MG63 (cell line): Measurements from ENCODE around the gene BRME1. TPM values are rescaled to one million over a fixed set of nuclear protein-coding genes. Genes with fewer than 3 reads are reported as not detected.
A peak's percentile ranks its signal among the peaks of the same experiment; 100 is the strongest.

ENCODE experiments used
- DNase-seq: peaks from one replicate; pipeline ENCODE4 v3.0.0-alpha.2; 2020
- H3K27me3 ChIP-seq: fragments of 250-450 bp; sonication (Bioruptor Pico); 2 replicates; pipeline ENCODE4 v1.5.1; 2020; ENCODE audit warnings: mild to moderate bottlenecking, moderate library complexity
- H3K36me3 ChIP-seq: fragments of 250-450 bp; sonication (Bioruptor Pico); 2 replicates; pipeline ENCODE4 v1.5.1; 2020; ENCODE audit warnings: mild to moderate bottlenecking, moderate library complexity
- H3K4me3 ChIP-seq: fragments of 250-450 bp; sonication (Bioruptor Pico); 2 replicates; pipeline ENCODE4 v1.5.1; 2020; ENCODE audit warnings: mild to moderate bottlenecking, moderate library complexity
- H3K9me3 ChIP-seq: fragments of 250-450 bp; sonication (Bioruptor Pico); 2 replicates; pipeline ENCODE4 v1.5.1; 2020; ENCODE audit warnings: mild to moderate bottlenecking, moderate library complexity
- total RNA-seq: library from RNA; depleted of rRNA; stranded (reverse); fragments of >200 nt; shearing (Covaris generic); gene quantifications from 2 replicates; pipeline ENCODE4 v1.2.3, GENCODE V29; 2014; ENCODE audit warnings: low replicate concordance

The BRME1 gene
- total RNA-seq, 1 experiment from 2014 or later, result 5.1 TPM

DNA sequence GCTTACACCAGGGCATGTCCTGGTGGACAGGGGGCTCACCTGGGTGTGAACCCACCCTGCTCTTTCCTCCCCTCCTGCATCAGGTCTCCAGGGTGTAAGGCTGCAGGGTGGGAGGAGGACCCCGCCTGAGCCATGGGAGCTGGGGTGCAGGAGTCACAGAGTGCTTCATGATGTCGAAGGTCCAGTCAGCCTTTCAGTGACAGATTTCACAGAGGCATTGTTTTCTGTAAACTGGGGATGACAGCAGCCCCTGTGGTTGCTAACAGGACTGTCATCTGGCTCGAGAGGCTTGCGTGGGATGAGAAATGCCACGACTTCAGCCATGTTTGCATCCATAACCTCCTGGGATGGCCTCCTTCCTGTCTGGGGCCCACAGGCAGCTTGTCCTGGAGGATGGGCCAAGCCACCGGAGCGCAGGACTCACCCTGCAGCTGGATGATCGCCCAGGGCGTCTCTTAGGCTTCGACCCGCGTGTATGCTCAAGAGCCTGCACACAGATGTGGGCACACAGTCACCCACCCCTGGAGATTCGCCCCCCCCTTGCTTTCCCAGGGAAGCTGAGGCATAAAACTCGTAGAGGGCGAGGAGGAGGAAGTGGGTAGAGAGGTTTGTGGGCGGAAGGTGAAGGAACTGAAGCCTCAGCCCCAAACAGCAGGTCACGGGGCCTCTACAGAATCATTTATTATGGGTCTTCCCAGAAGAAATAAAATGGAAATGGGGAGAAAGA is 24.1 kb downstream of the BRME1 start:
- H3K9me3 ChIP-seq, result no peaks in the 10 kb centered on the region
- H3K36me3 ChIP-seq, result no peaks in the 10 kb centered on the region
- no peak overlapping the region for H3K4me3 ChIP-seq
- no peaks in the 10 kb centered on the region for H3K27me3 ChIP-seq
- DNase-seq, result no peak

DNA sequence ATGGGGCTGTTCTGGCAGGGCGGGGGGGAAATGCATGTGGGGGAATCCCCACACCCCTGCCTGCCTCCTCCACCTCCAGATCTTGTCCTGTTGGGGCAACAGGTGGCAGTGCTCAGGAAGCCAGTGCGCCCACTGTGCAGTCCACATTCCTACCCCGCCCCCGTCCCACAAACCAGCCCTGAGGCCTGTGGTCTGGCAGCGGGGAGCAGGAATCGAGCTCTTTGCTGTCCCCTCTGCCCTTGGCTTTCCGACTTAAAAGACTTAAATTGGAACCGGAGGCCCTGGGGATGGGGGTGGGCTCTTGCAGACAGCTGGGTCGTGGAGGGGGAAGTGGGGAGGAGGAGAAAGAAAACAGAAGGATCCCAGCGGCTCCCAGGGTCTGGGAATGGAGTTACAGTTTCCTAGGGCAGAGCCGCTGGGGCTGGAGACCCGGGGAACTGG is 24.6 kb downstream of the BRME1 start:
- no peak for DNase-seq
- no peaks in the 10 kb centered on the region for H3K27me3 ChIP-seq

DNA sequence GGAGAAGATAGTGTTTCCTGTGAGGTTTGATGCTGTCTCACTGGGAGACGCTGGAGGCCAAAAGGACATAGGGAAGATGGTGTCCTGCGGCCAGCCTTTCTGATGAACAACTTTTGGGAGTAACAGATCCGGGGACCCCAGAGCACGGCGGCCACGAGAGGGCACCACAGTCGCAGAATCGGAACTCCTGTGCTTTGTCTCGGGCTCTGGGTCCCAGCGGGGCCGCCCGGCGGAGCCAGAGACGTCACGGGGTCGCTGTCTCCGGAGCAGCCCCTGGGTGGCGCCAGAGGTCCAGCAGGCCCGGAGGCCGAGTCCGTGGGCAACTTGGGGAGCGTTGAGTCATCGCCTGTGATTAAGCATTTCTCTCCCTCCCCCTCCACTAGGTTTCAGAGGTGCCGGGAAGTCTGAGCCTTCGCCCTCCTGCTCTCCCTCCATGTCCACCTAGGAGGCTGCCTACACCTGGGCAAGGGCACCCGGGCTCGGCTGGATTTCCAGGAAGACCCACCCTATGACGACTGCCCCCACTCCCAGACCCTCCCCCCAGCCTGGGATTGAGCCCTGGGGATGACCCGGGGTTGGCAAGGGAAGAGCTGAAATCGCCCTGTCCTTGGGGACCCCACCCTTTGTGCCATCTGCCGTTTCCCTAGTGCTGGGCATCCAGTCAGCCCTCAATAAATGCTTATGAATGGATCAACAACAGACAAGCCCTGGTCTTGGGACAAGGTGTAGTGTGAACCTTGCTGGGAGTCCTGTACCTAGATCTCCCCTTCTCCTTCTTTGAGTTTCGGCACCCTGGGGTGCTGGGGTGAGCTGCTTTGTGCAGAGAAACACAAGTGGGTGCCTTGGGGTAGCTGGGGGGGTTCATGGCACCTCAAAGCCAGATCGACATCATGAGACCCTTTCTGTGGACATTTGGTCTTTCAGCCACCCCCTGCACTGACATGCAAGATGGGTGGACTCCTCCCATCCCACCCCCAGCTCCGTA is 25.6 kb downstream of the BRME1 start:
- no peaks in the 10 kb centered on the region for H3K9me3 ChIP-seq
- H3K27me3 ChIP-seq, result no peaks in the 10 kb centered on the region
- H3K36me3 ChIP-seq, result no peaks in the 10 kb centered on the region
- peak overlapping the region; percentile 21 for H3K4me3 ChIP-seq
- peak; percentile 99 for DNase-seq

More for the DNA sequence above, 24.6 kb downstream of the BRME1 start:
- Histone ChIP-seq H3K4me3 (no peak overlapping the region), H3K36me3 (no peaks in the 10 kb centered on the region), H3K9me3 (no peaks in the 10 kb centered on the region)

DNA sequence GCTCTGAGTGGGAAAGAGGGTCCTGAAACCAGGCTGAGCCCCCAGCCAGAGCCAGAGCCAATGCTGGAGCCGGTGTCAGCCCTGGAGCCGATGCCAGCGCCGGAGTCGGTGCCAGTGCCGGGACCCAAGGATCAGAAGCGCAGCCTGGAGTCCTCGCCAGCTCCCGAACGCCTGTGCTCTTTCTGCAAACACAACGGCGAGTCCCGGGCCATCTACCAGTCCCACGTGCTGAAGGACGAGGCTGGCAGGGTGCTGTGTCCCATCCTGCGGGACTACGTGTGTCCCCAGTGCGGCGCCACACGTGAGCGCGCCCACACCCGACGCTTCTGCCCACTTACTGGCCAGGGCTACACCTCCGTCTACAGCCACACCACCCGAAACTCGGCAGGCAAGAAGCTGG is 28.6 kb downstream of the BRME1 start:
- H3K27me3 ChIP-seq, result no peaks in the 10 kb centered on the region
- H3K4me3 ChIP-seq, result no peak overlapping the region
- no peaks in the 10 kb centered on the region for H3K9me3 ChIP-seq
- DNase-seq, result no peak
- H3K36me3 ChIP-seq, result no peaks in the 10 kb centered on the region

DNA sequence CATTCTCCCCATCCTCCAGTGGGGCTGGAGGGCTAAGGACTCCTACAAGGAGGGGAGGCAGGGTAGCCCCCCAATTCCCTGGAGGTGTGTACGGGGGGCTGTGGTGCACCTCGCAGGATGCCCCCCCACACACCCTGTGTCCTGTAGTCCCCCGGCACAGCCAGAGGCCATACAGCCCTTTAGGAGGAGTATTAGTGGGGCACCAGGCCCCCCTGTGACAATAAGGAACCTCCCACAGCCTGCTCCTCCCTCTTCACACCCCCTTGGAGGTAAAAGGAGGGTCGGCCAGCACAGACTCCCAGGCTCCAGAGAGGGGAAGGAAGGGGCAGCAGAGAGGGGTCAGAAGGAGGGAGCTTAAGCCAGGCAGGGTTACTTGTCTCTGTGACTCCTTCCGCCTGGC is 29.1 kb downstream of the BRME1 start, which contains the start of gene NANOS3:
TSS of gene NANOS3 (plus strand) at position 301 of the 400 bp plus-strand sequence. CDS start 115 bp downstream, outside the sequence.
- H3K9me3 ChIP-seq, result no peaks in the 10 kb centered on the region
- no peak within 1 kb of the TSS for H3K4me3 ChIP-seq
- DNase-seq, result no peak
- no peaks in the 10 kb centered on the region for H3K36me3 ChIP-seq
- H3K27me3 ChIP-seq, result no peaks in the 10 kb centered on the region

DNA sequence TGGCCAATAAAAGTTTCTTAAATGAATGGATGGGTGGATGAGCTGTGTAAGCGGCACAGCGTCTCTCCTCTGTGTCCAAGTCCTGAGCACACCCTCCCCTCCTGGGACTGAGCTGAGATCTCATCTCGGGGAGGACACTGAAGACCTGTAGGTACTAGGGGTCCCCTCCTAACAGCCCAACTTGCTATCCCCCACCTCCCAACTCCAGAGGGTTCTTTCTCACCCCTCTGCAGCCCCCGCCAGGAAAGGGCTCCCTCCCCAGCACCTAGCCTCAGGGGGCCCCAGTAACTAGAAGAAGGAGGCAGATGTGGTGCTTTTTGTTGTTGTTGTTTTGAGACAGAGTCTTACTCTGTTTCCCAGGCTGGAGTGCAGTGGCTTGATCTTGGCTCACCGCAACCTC is 30.1 kb downstream of the BRME1 start:
- H3K27me3 ChIP-seq, result no peaks in the 10 kb centered on the region
- H3K9me3 ChIP-seq, result no peaks in the 10 kb centered on the region
- no peaks in the 10 kb centered on the region for H3K36me3 ChIP-seq
- no peak overlapping the region for H3K4me3 ChIP-seq
- no peak for DNase-seq

DNA sequence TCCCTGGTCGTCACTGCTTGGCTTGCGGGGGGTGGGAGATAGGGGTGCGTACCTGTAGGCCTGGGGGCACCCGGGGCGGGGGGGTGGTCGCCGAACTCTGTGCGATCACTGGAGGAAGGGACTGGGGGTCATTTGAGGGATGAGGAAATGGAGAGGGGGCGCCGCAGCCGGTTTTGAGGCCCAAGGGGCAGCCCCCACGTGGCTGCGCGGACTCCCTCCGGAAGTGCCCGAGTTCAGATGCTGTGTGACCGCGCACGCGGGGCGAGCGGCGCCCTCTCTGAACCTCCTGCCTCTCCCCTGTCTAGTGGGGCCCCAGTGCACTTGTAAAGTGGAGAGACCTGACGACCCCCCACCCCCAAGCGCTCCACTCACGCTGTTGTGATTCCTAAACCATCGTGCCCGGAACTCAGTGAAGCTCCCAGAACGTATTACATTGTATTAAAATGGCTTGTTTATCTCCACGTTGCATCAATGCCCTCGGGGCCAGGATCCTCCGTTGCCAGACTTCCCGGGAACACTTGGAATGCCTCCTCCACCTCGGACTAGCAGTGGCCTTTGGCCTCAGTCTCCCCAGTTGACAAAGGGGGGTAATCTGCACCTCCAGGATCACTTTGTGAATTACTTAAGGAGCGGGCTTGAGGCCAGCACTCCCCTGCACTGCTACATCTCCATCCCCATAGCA is 31.9 kb downstream of the BRME1 start:
- no peaks in the 10 kb centered on the region for H3K36me3 ChIP-seq
- no peak overlapping the region for H3K4me3 ChIP-seq
- DNase-seq, result no peak
- no peaks in the 10 kb centered on the region for H3K9me3 ChIP-seq
- H3K27me3 ChIP-seq, result no peaks in the 10 kb centered on the region

DNA sequence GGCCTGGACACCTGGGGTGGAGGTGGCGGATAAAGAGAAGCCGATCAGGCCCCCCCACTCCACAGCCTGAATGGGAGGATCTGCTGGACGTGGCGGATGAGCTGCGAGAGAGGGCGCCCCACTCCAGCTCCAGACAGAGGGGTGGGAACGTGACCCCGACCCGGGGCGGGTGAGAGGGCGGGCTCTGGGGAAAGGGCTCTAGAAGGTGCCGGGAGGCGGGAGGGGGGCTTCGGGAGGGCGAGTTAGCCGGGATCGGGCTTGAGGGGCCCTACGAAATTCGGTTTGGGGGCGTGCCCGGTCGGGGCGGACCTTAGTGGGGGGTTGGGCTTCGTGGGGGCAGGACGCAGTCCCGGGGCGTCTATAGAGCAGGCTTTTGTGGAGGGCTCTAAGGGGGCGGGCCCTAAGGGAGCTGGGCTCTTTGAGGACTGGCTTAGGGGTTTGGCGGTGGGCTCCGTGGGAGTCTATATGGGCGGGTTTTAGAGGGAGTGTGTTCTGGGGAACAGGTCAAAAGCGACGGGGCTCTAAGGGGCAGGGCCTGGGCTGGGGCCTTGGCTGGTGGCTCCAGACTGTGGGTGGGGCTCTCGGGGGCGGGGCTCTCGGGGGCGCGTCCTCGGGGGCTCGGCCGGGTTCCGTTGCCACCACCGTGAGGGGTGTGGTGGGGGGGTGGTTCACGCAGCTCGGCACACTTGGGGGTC is 33.1 kb downstream of the BRME1 start:
- Histone ChIP-seq H3K36me3 (no peaks in the 10 kb centered on the region), H3K4me3 (no peak overlapping the region), H3K27me3 (no peaks in the 10 kb centered on the region), H3K9me3 (no peaks in the 10 kb centered on the region)
- no peak for DNase-seq

DNA sequence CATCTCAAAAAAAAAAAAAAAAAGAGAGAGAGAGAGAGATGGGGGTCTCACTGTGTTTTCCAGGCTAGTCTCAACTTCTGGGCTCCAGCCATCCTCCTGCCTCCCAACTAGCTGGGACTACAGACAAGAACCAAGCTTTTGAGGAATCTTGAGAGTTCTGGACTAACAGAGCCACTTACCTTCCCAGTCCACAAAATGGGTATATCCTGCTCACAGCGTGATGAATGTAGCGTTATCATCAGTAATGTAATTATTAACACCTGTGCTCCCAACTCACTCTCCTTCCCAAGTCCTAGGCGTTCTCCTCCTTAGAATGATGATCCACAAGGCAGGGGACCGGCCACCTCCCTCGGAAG is 33.6 kb downstream of the BRME1 start:
- H3K27me3 ChIP-seq, result no peaks in the 10 kb centered on the region
- H3K36me3 ChIP-seq, result no peaks in the 10 kb centered on the region
- no peaks in the 10 kb centered on the region for H3K9me3 ChIP-seq
- no peak for DNase-seq
- no peak overlapping the region for H3K4me3 ChIP-seq

DNA sequence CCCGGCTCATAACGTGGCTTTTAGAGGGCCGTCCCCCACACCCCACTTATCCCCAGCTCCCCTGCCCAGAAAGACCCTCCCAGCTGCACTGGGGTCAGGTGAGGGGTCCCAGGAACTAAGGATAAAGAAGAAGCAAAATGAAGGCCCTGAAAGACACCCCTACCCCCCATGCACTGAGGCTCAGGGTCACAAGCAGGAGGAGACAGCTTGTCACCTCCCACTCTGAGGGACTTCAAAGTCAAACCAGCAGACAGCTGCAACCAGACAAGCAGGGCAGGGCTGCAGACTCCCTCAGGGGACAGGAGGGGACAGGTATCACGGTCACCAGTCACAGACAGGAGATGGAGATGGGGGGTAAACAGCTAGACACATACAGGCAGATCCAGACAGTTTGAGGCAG is 35.0 kb downstream of the BRME1 start:
- Histone ChIP-seq H3K36me3 (no peaks in the 10 kb centered on the region), H3K9me3 (no peaks in the 10 kb centered on the region), H3K27me3 (no peaks in the 10 kb centered on the region), H3K4me3 (no peak overlapping the region)
- DNase-seq, result no peak

DNA sequence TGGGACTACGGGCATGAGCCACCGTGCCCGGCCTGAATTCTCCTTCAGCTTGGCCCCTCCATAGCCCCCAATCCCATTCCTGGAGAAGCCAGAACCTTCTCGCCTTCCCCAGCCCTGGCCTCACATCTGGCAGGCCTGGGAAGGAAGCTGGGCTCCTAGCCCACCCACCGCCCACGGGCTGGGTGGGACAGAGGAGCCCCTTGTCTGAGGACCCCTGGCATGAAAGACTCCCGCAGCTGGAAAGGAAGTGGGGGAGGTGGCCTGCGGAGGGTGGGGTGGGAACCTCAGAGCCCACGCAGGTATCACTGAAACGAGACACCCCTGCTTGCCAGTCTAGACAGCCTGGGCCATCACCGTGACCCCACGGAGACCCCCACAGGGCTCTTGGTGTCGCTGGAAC is 36.6 kb downstream of the BRME1 start:
- Histone ChIP-seq H3K9me3 (no peaks in the 10 kb centered on the region), H3K4me3 (no peak overlapping the region), H3K36me3 (no peaks in the 10 kb centered on the region), H3K27me3 (no peaks in the 10 kb centered on the region)
- DNase-seq, result no peak

DNA sequence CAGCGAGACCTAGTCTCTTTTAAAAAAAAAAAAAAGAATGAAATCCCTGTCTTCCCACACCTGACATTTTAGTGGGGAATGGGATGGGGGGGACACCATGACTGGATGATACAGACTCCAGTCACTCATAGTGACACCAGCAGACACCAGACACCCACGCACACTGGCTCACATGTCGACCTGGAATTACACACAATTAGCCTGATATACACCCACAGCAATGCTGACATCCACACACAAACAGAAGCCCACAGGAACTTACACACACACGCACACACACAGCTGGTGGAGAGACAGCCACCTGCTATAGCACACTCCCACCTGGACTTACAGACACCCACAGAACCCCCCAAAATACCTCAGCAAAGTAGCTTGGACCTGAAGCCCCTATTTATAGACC is 37.3 kb downstream of the BRME1 start:
- no peak overlapping the region for H3K4me3 ChIP-seq
- no peaks in the 10 kb centered on the region for H3K9me3 ChIP-seq
- H3K36me3 ChIP-seq, result no peaks in the 10 kb centered on the region
- H3K27me3 ChIP-seq, result no peaks in the 10 kb centered on the region
- no peak for DNase-seq

DNA sequence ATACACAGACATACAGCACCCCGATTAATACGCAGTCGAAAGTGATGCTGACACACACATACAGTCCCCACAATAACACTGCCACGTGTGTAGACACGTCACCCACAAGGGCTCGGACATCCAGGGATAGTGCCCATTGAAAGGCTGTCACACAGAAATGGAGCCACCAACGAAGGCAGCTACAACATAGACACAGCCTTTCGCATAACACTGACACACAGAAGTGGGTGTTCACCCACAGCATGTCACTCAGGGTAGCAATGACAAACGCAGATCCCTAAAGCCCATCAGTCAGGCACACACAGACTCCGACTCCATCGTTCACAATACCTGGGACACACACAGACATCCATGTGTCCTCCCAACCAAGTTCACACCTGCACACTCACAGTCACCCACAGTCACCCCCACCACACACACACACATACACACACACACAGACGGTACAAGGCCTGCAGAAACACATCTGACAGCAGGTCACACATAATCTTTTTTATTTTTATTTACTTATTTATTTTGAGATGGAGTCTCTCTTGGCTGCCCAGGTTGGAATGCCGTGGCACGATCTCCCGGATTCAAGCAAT is 39.4 kb downstream of the BRME1 start:
- Histone ChIP-seq H3K27me3 (no peaks in the 10 kb centered on the region), H3K4me3 (peak overlapping the region; percentile 52), H3K9me3 (no peaks in the 10 kb centered on the region), H3K36me3 (no peaks in the 10 kb centered on the region)
- DNase-seq, result no peak

DNA sequence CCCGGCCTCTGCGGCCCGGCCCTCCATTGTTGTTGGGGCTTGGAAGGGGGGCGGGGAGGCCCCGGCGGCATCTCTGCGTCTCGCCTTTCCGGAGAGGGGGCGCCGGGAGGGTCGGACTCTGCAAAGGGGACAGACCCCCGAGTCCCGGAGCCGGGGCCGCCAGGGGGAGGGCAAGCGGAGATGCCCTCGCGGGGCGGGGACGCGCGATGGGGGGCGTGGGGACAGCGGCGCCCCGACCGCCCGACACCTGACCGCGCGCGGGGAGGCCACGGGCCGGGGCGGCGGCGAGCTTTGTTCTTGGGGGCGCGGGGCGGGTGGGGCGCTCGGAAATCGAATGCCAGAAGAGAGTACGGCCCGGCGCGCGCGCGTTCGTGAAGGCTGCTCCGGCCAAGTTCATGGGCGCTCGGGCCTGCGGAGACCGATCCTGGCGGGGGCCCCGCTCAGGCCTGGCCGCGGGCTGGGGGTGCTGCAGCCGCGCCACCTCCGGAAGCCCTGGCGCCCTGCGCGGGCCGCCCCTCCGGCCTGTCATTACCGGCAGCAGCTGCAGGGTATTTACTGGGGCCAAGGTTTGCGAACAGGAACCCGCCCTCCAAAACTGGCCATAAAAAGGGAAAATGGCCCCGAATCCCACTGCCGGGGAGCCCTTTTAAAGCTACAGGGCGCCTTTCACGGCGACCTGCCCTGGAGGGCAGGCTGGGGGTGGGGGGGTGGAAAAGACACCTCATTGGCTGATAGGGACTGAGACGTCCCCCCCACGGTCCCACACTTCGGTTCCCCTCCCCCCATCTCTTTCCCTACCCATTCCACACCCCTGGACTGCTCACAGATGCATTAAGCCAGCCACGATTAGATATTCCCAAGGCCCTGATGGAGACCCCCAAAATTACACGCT is 40.1 kb downstream of the BRME1 start:
- DNase-seq, result peak; percentile 66
- no peaks in the 10 kb centered on the region for H3K36me3 ChIP-seq
- H3K4me3 ChIP-seq, result peak overlapping the region; percentile 52
- no peaks in the 10 kb centered on the region for H3K9me3 ChIP-seq
- no peaks in the 10 kb centered on the region for H3K27me3 ChIP-seq
